NCI-H128 (cell line): ENCODE results near the gene LYPD5.

Source experiments
- DNase-seq: peaks from one replicate; lab custom pipeline; 2025; ENCODE audit not compliant: unreplicated experiment; lab: John Stamatoyannopoulos, UW

LYPD5 gene

DNA sequence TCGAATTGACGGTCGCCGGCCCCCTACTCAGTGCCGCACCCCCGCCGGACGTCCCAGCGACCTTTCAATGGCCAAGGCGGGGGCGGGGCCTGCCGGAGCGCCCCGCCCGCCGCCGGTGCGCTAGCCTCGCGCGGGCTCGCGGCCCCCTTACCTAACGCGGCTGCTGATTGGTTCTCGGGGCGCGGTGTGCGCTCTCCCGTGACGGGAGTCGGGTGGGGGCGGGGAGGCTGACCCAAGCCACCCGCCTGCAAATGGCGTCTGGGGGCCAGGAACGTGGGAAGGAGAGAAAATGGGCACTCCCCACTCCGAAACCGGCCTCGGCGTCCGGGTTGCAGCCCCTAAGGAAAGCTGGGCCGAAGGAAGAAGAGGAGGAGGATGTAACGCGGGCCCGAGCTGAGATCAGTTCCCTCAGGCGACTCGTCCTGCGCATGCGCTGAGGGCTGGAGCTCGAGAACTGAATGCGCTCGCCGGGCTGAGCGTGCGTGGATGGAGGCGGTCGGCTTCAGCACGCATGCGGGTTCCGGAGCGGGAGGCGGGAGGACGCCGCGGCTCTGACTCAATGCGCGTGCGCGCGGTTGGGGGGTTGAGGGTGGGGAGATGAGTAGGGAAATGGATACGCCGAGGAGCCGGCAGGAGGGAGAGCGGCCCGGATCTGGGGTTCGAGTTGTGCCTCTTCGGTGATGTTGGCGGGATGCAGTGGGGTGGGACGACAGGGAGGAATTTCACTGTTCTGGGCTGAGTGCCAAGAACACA lies 47.6 kb downstream of the LYPD5 start, which contains the start of gene SMG9:
Gene SMG9, minus strand, starts transcription at position 460 of the 753 bp plus-strand sequence. CDS start 4,221 bp downstream, outside the sequence.
- DNase-seq: peak; percentile 95

- no peak for DNase-seq
These were observed 48.1 kb downstream of the LYPD5 start for GRCh38 chr19:43754253-43754502.

GRCh38 chr19:43752287-43752875 lies 49.9 kb downstream of the LYPD5 start:
- no peak for DNase-seq

DNA sequence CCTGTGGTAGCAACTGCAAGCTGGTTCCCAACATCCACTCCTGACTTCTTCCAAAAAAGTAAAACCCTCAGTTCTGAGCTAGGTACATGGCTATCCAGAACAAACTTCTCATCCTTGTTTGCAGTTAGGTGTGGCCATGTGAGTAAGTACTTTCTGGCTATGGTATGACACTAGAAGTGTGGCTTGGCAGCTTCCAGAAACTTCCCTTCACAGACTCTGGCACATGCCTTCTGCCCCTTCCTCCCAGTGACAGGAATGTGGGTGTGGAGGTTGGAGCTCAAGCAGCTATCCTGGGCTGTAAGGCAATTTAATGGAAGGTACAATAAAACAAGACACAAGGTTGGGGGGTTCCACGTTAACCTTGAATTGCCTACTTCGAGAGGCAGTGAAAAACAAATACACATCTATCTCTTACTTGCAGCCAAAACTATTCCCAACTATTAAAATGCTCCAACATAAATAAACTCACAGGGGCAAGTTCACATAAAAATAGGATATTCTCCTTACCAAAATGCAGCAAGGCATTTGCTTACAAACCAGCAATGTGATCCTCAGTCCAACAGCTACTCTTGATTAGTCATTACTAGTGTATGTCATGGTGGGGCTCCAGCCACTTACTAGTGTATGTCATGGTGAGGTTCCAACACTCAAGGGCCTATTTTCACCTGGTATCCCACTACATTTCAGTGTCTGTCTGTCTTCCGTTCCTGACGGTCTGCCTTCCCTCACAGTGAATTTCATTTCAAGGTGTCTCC lies 50.6 kb downstream of the LYPD5 start:
- DNase-seq: no peak

DNA sequence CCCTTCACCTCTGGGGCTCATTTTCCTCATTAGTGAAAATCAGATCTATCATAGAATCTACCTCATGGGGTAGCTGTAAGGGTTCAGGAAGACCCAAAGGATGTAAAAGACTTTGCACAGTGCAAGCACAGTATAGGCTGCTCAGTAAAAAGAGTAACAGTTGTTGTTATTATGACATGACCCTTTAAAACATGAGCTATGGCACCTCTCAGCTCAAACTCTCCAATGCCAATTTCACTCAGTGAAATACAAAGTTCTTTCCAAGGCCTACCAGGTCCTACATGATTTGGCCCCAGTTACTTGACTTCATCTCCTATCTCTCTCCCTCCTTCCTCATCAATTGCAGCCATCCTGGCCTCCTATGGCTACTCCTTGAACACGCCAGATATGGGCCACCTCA lies 52.3 kb downstream of the LYPD5 start:
- DNase-seq: no peak

DNA sequence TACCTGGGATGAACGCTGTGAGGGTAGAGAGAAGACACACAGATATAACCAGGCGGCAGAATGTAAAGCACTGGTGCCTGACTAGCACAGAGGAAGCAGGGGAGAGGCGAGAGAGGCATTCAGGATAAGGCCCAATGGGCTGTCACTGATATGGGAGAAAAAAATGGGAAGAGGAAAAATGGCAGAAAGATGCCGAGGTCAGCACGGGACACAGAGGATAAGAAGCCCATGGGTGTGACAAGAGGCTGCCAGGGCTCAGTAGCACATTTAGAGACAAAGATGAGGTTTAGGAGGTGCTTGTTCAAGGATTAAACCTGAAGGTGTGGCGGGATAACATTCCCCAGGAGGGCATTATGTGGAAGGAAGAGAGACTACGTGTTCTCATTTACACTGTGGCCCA lies 53.1 kb downstream of the LYPD5 start:
- DNase-seq: no peak

DNA sequence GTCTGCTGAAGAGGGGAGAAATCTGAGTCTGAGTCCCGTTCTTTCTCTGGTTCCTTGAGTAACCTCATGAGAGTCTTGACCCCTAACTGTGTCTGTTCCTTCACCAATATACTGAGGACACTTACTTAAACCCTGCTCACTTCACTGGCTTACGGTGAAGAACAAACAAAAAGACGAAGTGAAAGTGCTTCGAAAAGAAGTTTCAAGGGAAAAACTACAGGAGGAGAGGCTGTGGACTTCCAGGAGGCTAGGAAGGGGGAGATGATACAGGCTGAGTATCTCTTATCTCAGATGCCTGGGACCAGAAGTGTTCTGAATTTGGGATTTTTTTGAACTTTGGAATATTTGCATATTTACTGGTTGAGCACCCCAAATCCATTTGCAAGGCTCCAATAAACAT lies 53.6 kb downstream of the LYPD5 start:
- DNase-seq: no peak

- no peak for DNase-seq
These were observed 54.0 kb downstream of the LYPD5 start for GRCh38 chr19:43748205-43748594.

DNA sequence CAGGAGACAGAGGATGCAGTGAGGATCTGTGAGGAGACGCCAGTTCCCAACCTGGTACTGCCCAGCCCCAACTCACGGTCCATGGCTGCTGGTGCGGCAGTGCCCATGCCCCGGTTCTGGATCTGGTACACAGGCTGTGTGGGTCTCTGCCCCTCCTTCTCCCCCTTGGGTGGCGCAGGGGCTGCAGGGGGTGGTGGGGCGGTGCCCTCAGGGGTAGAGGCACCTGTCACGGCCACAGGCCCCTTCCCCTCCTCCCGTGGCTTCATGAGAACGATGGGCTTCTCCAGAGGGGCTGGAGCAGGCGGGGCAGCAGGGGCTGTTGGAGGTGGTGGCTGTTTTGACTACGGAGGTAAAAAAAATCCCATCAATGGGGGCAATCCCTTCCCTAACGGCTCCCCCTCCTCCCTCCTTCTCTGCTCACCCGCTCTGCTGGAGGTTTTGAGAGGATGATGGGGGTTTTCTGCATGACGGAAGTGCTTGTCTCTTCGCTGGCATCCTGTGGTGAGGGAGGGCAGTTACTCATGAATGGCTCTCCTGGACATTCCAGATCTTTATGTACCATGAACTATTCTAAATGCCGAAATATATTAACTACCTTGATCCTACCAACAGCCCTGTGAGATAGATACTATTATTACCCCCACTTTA lies 54.6 kb downstream of the LYPD5 start:
- DNase-seq: no peak
